COR-L47 (cell line): ENCODE data around the gene CREB3L4.

ENCODE experiments used
- DNase-seq: peaks from one replicate; lab custom pipeline; 2025; lab: John Stamatoyannopoulos, UW

CREB3L4 gene

DNA sequence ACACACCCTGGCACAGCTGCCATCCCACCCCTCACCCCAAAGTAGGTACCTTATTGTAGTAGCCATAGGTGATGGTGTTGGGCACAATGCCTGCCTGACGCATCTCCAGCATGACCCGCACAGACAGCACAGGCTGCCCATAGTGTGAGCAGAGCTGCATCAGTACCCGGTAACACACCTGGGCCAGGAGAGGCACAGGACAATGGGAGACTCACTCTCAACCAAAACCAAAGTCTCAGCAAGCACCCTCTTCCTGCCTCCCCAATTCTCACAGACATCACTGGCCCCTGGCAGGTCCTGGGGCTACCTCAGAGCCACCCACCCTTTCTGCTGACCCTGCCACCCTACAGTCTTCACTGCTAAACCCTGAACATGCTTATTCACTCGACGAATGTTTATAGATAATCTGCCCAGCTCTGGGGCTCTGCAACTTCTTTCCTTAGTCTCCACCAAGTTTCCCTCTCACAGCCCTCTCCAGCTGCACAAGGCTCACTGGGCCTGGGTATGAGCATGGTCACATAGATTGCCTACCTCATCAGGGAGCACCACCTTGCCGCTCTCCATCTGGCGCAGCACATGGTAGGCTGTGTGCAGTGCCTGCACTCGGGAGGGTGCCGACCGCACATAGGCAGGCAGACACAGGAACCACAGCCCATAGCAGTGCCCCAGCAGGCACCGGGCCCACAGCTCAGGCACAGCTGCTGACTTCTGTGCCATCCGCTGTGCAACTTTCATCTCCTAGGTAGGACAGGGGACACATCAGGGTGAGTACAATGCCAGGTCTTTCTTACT, 31.5 kb upstream of the CREB3L4 start:
- no peak for DNase-seq

DNA sequence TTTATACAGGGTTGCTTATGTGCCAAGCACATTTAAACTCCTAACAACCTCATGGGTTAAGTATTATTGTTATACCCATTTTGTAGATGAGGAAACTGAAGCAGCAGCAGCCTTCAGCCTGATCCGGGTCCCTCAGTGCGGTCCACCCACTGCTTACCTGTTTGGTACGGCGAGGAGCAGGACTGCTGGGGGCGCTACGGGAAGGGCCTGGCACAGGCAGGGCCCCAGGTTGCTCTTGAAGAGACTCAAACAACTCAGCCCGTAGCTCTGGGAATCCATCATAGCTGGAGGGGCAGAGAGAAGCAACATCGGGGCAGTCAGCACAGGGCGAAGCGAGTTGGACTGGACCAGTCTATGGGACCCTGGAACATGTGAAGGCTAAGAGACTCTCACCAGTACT, 30.4 kb upstream of the CREB3L4 start:
- no peak for DNase-seq

DNA sequence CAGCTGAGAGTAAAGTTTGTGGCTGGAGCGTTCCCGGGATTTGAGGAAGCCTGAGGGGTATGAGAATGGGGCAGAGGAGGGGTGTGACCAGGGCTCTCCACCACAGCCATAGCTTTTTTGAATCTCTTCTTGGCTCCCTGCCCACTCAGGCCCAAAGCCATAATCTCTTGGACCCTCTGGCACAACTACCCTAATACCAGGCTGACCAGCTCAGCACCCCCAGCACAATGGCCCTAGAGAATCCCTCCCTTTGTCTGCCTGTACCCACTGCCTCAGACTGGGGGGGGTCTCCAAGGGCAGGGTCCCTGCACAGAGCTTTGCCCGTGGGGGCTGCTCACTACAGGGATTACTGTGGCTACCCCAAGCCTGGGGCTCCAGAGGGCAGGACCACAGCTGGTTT, 28.7 kb upstream of the CREB3L4 start:
- DNase-seq, result no peak

DNA sequence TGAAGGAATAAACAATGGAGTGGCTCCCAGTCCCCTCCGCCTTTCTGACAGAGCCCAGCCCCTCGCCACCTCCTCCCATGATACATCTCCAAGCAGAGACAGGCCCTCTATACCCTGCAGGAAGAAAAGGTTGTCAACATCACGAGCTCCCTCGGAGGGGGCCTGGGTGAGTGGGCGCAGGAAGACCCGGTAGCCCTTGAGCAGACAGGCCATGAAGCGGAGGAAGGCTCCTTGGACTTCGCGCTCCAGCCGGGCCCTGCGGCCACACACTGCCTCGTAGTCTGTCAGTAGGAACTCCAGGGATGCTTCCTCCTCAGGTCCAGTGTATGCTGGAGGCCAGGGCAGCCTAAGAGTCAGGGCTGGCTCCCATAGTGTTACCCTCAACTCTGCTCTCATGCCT, 28.2 kb upstream of the CREB3L4 start:
- no peak for DNase-seq

DNA sequence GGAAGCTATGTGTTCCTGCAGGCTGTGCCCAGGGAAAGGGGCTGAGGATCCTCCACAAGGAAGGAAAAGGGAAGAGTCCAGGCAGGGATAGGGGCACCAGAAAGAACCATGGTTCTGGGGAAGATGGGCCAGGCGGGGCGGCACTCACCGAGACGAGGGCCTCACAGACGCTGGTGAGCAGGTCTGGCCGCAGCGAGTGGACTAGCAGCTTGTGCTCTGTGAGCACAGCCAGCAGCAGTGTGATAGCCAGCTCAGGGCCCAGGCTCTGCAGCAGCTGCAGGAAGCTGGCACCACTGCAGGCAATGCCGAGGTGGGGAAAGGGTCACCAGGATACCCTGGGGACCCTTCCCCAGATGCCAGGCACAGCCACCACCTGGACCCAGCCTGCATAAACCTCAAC, 26.9 kb upstream of the CREB3L4 start:
- DNase-seq, result no peak

DNA sequence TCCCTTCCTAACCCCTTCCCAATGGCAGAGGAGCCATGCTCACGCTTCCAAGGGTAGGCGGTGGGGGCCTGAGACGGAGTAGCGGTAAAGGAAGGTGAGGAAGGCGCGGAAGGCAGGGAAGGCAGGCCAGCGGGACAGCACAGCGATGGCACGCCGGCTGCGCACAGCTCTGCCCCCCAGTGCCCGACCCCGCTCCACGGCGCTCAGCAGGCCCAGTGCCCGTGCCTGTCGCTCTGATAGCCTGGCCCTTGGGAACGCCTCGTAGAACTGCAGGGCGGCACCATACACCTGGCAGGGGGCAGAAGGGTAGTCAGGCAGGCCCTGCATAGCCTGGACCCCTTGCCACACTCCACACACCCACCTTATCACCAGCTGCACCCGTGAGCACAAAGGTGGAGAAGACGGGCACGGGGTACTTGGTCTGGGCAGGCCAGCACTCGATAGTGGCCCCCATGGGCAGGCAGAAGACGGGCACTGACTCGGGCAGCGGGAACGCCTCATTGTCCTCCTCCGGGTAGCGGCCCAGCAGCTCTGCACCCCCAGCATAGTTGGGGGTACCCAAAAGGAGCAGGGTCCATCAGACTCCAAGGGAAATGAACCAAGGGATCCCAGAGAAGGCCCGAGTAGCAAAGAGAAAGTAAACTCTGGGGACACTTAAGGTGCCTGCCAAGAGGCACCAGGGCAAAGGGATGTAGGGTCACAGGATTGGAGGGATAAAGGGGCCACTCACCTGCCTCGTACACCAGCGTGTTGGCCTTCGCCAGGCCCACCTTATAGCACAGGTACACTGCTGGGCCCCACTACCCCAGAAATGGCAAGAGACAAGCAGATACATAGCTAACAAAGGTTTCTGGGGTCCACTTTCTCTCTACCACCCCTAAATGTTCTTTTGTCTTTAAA, 25.6 kb upstream of the CREB3L4 start:
- no peak for DNase-seq

DNA sequence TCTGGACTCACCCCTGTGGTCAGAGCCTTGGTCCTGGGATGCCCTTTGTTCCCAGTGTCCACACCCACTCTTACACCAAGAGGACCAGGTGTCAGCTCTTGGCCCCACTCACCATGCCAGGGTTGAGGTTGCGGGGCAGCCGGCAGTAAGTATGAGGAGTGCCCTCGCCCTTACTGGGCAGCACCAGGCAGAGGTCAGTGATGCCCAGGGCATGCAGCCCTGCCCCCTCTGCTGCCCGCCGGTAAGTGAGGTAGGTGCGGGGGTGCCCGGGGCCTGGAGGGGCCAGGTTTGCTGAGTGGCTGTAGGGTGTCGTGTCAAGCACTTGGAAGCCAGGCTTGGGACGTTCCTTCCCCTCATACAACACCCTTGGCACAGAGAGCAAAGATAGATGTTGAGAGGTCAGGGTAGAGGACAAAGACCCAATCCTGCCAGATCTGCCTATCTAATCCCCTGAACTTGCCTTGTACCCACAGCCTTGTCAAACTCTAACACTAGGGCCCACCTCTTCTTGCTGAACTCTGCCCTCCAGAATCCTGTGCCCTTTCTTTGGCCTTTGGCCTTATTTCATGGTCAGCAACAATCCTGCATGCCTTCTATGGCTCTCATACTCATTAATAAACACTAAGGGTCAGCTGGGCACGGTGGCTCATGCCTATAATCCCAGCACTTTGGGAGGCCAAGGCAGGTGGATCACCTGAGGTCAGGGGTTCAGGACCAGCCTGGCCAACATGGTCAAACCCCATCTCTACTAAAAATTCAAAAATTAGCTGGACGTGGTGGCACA, 24.7 kb upstream of the CREB3L4 start:
- DNase-seq, result no peak

DNA sequence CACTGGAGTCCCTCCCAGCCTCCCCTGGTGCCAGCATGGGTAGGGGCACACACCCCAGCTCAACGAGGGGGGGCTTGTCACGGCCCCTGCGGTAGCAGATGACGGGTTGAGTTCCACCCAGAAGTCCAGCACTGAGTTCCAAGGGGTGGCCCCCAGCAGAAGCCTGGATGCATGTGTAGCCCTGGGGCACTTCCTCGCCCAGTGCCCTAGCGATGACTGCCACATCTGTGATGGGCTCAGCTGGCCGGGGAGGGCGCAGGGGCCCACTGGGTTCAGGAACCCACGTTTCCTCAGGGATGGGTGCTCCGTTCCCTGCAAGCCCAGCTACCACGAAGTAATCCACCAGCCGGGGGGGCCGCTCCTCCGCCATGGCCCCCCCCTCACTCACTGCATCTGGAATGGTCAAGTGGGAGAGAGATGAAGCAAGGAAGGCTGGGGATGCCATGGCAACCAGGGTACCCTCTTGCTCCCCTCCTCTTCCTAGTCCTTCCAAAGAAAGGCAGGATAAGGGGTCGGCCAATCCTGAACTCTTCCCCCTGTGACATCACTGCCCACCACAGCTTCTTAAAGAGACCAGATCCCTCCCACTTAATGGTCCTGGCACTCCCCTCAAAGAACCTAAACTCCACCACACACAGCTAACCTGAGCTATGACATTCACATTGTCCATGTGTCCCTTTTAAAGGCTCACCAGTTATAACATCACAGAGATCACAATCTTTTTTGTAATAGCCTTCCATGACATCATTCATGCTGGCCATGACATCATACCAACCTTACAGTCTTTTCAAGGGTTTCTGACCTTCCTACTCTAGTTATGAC, 23.5 kb upstream of the CREB3L4 start:
- DNase-seq, result no peak

DNA sequence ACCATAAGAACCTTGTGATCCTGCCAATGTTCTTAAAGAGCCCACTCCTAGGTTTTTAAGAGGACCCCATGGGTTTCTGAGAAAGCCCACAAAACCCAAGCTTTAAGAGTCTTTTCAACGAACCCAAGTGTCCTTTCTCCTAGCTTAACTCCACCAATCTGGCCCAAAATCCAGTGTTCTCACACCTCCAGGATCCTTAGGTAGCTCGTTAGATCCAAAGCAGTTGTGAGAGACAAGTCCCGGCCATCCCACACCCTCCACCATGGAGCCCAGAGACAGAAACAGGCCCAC, 22.9 kb upstream of the CREB3L4 start:
- no peak for DNase-seq

DNA sequence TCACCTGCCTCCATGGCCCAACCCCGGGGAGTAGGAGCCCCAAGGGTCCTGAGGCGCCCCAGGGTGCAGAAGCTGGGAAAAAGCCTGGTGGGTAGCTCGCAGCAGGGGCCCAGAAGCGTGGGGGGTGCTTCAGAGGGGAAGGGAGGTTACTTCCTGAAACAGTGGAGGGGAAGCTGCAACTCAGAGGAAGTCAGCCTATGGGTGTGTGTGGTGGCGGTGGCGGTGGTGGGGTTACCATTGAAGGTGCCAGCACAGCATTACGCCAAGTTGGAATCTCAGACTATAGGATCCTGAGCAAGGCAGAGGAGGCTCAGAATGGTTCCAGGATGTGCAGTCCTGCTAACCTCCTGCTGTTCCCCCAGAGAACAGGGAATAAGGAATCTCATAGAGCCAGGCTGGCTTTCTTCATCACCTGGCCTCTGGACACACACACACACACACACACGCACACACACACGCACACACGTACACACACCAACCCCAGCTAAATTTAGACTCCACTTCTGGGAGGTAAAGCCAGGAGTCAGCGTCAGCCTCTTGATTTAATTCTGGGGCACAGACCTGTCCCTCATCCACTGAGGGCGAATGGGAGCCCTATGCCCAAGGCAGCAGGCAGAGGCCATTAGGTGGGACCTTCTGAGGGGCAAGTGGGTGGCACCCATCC, 22.4 kb upstream of the CREB3L4 start:
- no peak for DNase-seq

DNA sequence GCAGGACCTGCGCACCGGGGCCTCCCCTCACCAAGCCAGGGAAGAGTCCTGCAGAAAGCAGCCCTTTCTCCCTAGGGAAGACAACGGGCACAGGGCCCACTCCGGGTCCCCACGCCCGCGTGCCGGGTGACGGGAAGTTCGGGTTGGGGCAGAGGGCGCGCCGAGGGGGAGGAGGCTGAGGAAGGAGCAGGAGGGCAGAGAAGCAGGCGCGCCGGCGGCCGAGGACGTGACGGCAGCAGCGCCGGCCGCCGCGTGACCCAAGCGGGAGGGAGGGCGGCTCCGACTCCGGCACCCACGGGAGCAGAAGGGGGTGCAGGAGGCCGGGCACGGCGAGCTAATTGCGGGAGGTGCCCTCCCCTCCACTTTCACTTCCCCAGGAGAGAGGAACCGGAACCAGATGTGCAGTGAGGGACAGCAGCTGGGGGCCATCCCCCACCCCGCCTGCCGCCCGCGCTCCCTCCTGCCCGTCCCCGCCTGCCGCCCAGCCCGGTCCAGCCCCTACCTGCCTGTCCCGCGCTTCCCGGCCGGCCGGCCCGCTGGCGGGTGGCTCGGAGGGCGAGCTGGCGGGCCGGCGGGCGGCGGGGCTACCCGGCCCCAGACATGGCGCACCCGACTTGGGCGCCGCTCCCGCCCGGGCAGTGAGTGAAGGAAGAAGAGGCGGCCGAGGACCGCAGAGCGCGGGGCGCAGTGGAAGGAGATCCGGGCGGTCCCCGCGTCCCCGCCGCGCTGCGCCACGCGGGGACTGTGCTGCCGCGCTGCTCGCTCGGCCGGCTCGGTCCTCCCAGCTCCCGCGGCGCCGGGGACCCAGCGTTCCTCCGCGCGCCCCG, 21.7 kb upstream of the CREB3L4 start:
- DNase-seq, result peak; percentile 57

DNA sequence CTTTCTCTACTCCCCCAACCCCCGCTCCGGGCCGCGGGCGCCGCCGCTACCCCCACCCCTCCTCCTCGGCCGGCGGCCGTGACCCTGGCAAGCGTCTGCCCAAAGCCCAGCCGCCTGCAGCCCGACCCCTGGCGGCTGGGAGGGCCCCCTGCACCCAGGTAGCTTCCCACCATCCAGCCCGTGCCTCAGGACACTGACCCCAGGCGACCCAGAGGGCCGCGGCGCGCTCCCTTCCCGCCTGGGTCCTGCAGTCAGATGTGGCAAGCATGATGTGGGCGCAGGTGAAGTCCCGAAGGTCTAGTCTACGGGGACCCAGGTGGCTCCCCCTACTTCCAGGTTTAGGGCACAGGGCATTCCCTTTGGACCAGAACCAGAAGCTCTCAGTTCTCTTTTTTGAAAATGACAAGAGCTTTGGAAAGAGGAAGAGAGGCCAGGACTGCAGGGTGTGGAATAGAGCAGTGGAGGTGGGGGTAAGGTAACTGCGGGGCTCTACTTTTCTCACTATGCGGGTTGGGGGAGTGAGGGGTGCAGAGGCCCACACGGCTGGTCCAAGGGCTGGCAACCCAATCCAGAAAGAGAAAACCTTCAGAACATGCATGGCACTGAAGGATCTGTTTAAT, 21.0 kb upstream of the CREB3L4 start, which contains the start of gene DENND4B:
TSS of gene DENND4B (minus strand) at position 97 of the 620 bp plus-strand sequence. CDS start 2,344 bp downstream, outside the sequence.
- peak; percentile 60 for DNase-seq

DNA sequence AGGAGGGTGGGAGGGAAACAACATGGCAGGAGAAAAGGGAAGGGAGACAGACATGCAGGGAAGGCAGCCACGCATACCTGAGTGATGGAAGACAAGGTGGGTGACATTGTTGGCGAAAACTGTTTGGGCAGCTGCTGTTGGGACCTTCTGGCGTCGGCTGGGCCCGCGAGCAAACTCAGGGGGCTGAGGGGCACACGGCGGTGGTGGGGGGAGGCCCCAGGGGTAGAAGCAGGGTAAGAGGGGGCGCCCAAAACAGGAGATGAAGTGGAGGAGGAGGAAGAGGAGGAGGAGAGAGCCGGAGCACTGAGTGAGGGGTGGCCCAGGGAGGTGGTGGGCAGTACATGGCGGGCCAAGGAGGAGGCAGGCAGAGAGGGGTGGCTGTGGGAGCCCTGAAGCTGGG, 16.5 kb upstream of the CREB3L4 start:
- no peak for DNase-seq

DNA sequence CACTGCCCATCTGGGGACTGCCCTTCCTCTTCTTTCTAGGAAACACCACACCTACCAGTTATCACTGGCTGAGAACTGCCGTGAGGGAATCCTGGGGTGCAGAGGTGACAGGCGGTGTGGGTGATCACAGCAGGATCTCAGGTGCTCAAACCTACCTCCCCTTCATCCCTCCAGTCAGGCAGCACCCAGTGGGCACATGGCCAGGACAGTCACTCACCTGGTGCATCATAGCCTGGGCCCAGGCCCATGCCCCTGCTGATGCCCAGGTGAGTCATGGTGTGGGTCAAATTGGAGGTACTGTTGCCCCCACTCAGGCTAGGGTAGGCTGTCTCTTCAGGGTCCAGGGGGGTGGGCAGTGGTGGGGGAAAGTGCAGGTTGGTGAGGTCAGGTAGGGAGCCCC, 15.9 kb upstream of the CREB3L4 start:
- no peak for DNase-seq

DNA sequence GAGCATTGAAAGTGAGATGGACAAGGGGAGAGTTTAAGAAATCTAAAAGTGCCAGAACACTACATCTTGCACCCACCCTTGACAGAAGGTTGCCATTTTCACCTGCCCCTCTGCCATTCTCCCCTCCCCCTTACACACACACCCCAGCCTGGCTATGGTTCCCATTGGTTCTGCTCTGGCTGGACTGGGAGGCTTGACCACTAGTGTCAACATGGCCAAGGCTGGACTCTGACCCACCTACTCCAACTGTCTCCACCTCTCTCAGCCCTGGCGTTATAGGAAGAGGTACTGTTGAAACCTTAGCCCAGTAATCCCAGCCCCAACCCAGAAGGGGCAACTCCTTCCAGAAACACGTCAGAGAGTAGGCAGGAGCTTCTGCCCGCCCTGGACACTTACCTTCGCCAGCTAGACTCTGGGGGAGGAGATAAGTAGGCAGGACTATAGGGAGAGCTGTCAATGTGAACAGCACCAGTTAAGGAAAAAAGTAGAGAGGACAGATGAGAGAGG, 13.8 kb upstream of the CREB3L4 start:
- DNase-seq, result no peak

DNA sequence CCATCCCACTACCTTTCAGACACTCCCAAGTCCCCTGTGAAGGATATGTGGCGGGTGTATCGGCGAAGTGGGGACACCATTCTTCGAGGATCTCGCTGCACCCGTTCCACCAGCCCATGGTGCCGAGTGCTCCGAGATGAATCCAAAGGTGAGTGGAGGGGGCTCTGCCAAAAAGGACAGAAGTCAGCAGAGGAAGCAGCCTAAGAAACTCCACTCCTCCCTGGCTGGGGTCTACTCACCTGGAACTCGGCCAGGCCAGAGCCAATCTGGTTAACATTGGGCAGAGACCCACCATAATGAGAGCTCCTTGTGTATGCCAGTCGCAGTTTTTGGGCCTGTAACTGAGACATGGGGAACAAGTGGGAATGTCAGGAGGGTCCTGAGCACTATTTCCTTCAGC, 12.9 kb upstream of the CREB3L4 start:
- DNase-seq, result no peak

DNA sequence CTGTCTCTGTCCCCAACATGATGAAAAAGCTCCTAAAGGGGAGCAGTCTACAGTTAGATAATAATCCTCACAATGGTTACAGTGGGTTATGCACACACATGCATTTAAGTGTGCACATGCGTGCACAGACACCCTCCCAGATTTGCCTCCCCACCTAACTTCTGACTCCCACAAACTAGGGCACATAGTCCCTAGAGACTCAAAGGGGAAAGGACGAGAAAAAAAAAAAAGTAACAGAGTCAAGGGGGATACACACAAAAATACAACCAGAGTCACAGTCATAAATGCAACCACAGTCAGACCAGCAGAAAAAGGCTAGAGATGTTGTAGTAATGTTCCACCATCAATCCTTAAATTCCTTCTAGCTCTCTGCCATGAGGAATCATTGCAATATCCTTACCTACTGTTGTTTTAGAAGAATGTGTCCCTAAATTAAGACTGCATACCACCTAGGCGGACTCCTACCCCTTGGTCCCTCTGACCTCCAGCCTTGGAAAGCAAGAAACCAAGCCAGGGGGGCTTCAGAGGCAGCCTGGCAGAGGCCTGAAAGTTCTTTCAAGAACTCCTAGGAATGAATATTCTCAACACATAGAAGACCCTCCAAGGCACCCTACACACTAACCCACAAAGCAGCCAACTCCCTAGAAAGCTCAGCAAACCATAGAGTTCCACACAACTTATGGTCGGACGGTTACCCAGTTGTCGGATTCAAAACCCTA, 10.5 kb upstream of the CREB3L4 start:
- DNase-seq, result no peak

DNA sequence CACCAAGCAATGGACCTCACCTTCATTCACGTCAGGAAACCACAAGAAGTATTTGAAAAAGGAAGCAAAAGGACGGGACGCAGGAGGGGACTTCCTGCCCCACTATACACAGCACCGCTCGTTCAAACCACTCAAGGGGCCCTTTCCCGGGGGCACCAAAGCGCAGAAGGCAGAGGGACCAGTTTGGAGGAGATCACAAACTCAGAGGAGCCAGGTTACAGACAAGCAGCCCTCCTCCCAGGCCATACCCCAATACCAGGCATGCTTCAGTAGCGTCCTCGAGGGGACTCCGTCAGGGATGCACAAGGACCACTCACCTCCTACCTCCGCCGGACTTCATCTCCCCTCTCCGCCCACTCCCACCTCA, 10.0 kb upstream of the CREB3L4 start:
- no peak for DNase-seq
